ENCODE data around the gene FAM117A.

DNA sequence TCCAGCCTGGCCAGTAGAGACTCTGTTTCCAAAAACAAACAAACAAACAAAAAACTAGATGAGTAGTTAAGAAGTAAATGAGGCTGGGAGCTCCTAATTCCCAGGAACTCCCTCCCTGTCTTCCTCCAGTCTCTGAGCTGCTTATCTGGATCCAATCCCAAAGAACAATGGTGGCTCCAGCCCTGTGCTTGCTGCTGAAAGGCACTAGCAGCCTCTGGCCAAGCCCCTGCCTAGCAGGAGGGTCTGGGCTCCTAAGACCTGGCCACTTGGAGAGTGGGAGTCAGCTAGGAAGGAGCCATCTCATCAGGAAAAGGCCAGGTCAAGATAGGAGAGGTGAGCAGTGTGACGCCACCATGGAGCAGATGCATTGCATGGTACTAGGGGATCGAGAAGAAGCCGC, 41.9 kb downstream of the FAM117A start:
- TF ChIP-seq, protein P1, sequence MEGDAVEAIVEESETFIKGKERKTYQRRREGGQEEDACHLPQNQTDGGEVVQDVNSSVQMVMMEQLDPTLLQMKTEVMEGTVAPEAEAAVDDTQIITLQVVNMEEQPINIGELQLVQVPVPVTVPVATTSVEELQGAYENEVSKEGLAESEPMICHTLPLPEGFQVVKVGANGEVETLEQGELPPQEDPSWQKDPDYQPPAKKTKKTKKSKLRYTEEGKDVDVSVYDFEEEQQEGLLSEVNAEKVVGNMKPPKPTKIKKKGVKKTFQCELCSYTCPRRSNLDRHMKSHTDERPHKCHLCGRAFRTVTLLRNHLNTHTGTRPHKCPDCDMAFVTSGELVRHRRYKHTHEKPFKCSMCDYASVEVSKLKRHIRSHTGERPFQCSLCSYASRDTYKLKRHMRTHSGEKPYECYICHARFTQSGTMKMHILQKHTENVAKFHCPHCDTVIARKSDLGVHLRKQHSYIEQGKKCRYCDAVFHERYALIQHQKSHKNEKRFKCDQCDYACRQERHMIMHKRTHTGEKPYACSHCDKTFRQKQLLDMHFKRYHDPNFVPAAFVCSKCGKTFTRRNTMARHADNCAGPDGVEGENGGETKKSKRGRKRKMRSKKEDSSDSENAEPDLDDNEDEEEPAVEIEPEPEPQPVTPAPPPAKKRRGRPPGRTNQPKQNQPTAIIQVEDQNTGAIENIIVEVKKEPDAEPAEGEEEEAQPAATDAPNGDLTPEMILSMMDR (IDR thresholded peaks at IDR 0.05) = no peak
- TF ChIP-seq EZH2 (IDR thresholded peaks at IDR 0.05) (no peak), EZH2phosphoT487 (IDR thresholded peaks at IDR 0.05) (no peak)
